HFF-Myc (cell line): ENCODE results near the gene NSUN6.

ENCODE experiments used
- DNase-seq: peaks from one replicate; pipeline ENCODE4 v3.0.0-alpha.2; 2011; ENCODE audit warnings: low read depth; ENCODE audit errors: extremely low read depth
- H3K4me3 ChIP-seq: replicated peaks from 2 replicates; pipeline ENCODE4 v1.5.1; 2011; ENCODE audit warnings: low read depth, mild to moderate bottlenecking, control low read depth, low read length
- CTCF ChIP-seq: IDR thresholded peaks from 2 replicates; pipeline ENCODE4 v1.5.1; 2012; ENCODE audit warnings: mild to moderate bottlenecking, low read depth, low read length, control low read depth; ENCODE audit errors: missing control alignments

Gene NSUN6

GRCh38 chr10:18620856-18621255 lies 30.5 kb downstream of the NSUN6 start:
- DNase-seq, result no peak
- no peak for TF ChIP-seq CTCF
- no peak overlapping the region for H3K4me3 ChIP-seq

GRCh38 chr10:18619016-18619415 lies 32.4 kb downstream of the NSUN6 start:
- no peak for DNase-seq
- TF ChIP-seq CTCF, result no peak
- no peak overlapping the region for H3K4me3 ChIP-seq

GRCh38 chr10:18616337-18616736 lies 35.0 kb downstream of the NSUN6 start:
- H3K4me3 ChIP-seq, result no peak overlapping the region
- no peak for DNase-seq
- no peak for TF ChIP-seq CTCF

- DNase-seq, result no peak
- no peak overlapping the region for H3K4me3 ChIP-seq
Observed at GRCh38 chr10:18615618-18616017, 35.8 kb downstream of the NSUN6 start.

GRCh38 chr10:18611168-18611567 lies 40.2 kb downstream of the NSUN6 start:
- no peak for DNase-seq
- H3K4me3 ChIP-seq, result no peak overlapping the region
- no peak for TF ChIP-seq CTCF

More at GRCh38 chr10:18615618-18616017, 35.8 kb downstream of the NSUN6 start:
- TF ChIP-seq CTCF, result no peak

- no peak for TF ChIP-seq CTCF
- H3K4me3 ChIP-seq, result no peak overlapping the region
- DNase-seq, result peak; percentile 20
Observed at GRCh38 chr10:18610517-18610916, 40.9 kb downstream of the NSUN6 start.

GRCh38 chr10:18608596-18608995 lies 42.8 kb downstream of the NSUN6 start:
- H3K4me3 ChIP-seq, result no peak overlapping the region
- no peak for TF ChIP-seq CTCF
- DNase-seq, result no peak
